Nephron (organoid): Measurements from ENCODE around the gene GRB7.

Experiments
- H3K27ac Mint-ChIP-seq, 3 experiments: 2 replicates each; pipeline ENCODE4 v1.8.0; 2020; ENCODE audit warnings: mixed read lengths in 3 of 3, mild to moderate bottlenecking in 2 of 3, moderate library complexity in 1 of 3
- H3K27me3 Mint-ChIP-seq: 2 replicates; pipeline ENCODE4 v1.8.0; 2021; ENCODE audit warnings: low read depth, mild to moderate bottlenecking, moderate library complexity, mixed read lengths
- H3K36me3 Mint-ChIP-seq: 2 replicates; pipeline ENCODE4 v1.8.0; 2020; ENCODE audit warnings: low read depth, mixed read lengths
- H3K4me1 Mint-ChIP-seq: 2 replicates; pipeline ENCODE4 v1.8.0; 2020; ENCODE audit warnings: mixed read lengths
- H3K4me3 Mint-ChIP-seq, 3 experiments: 2 replicates each; pipeline ENCODE4 v1.8.0; 2020; ENCODE audit warnings: mild to moderate bottlenecking in 3 of 3, mixed read lengths in 3 of 3, moderate library complexity in 2 of 3
- H3K9me3 Mint-ChIP-seq: 2 replicates; pipeline ENCODE4 v1.8.0; 2020; ENCODE audit warnings: mixed read lengths
- CTCF ChIP-seq, 3 experiments: fragments of 200-600 bp; sonication (generic); IDR thresholded peaks; one replicate each; pipeline ENCODE4 v1.5.0; 2021; ENCODE audit warnings: antibody characterized with exemption in 3 of 3; ENCODE audit not compliant: unreplicated experiment in 3 of 3

The GRB7 gene

GRCh38 chr17:39737760-39738567, at the start of gene GRB7:
Gene GRB7 (plus strand): TSS chr17:39737938. CDS start chr17:39742302, 4,364 bp downstream.
- Mint-ChIP-seq H3K27ac (peak within 1 kb of the TSS; percentile 85 to 93 (median 87)), H3K9me3 (no peaks in the 10 kb centered on the region), H3K4me3 (peak within 1 kb of the TSS; percentile 77 to 88 (median 84)), H3K27me3 (peaks cover 68% of the 10 kb centered on the region), H3K4me1 (peaks cover 20% of the 10 kb centered on the region), H3K36me3 (no peaks in the 10 kb centered on the region)
- TF ChIP-seq CTCF (IDR thresholded peaks at IDR 0.05; ENCODE audit: unreplicated experiment in 3 of 3), result no peak

GRCh38 chr17:39688475-39688835, 49.3 kb upstream of the GRB7 start:
- Mint-ChIP-seq H3K27ac (peak overlapping the region; percentile 95 to 99 (median 97)), H3K36me3 (peaks cover 19% of the 10 kb centered on the region), H3K27me3 (peaks cover 3% of the 10 kb centered on the region), H3K4me3 (peak overlapping the region; percentile 89 to 97 (median 97)), H3K9me3 (no peaks in the 10 kb centered on the region), H3K4me1 (peaks cover 22% of the 10 kb centered on the region)
- no peak for TF ChIP-seq CTCF (IDR thresholded peaks at IDR 0.05; ENCODE audit: unreplicated experiment in 3 of 3)

GRCh38 chr17:39688945-39689344, 48.8 kb upstream of the GRB7 start:
- H3K27me3 Mint-ChIP-seq, result peaks cover 3% of the 10 kb centered on the region
- H3K36me3 Mint-ChIP-seq, result peaks cover 19% of the 10 kb centered on the region
- TF ChIP-seq CTCF (IDR thresholded peaks at IDR 0.05; ENCODE audit: unreplicated experiment in 3 of 3), result no peak
- H3K4me3 Mint-ChIP-seq, result peak overlapping the region; percentile 89 to 97 (median 97)
- no peaks in the 10 kb centered on the region for H3K9me3 Mint-ChIP-seq
- peak overlapping the region; percentile 95 to 99 (median 97) for H3K27ac Mint-ChIP-seq
- H3K4me1 Mint-ChIP-seq, result peaks cover 22% of the 10 kb centered on the region

- no peaks in the 10 kb centered on the region for H3K4me1 Mint-ChIP-seq
- H3K27me3 Mint-ChIP-seq, result peaks cover 9% of the 10 kb centered on the region
- TF ChIP-seq CTCF (IDR thresholded peaks at IDR 0.05; ENCODE audit: unreplicated experiment in 3 of 3), result no peak
- no peaks in the 10 kb centered on the region for H3K36me3 Mint-ChIP-seq
- peak overlapping the region; percentile 72 to 100 (median 97) for H3K27ac Mint-ChIP-seq
- peak overlapping the region in 2 of 3 experiments; percentile 16 to 45 for H3K4me3 Mint-ChIP-seq
- H3K9me3 Mint-ChIP-seq, result no peaks in the 10 kb centered on the region
Measured at GRCh38 chr17:39694593-39694992, 43.1 kb upstream of the GRB7 start.

GRCh38 chr17:39695089-39695474, 42.7 kb upstream of the GRB7 start:
- H3K4me1 Mint-ChIP-seq, result no peaks in the 10 kb centered on the region
- peaks cover 9% of the 10 kb centered on the region for H3K27me3 Mint-ChIP-seq
- TF ChIP-seq CTCF (IDR thresholded peaks at IDR 0.05; ENCODE audit: unreplicated experiment in 3 of 3), result no peak
- peak overlapping the region; percentile 97 to 100 (median 97) for H3K27ac Mint-ChIP-seq
- no peaks in the 10 kb centered on the region for H3K9me3 Mint-ChIP-seq
- no peaks in the 10 kb centered on the region for H3K36me3 Mint-ChIP-seq
- peak overlapping the region in 2 of 3 experiments; percentile 45 to 56 for H3K4me3 Mint-ChIP-seq

- peaks cover 7% of the 10 kb centered on the region for H3K4me1 Mint-ChIP-seq
- H3K4me3 Mint-ChIP-seq, result peak overlapping the region in 1 of 3 experiments; percentile 11
- no peak for TF ChIP-seq CTCF (IDR thresholded peaks at IDR 0.05; ENCODE audit: unreplicated experiment in 3 of 3)
- H3K27ac Mint-ChIP-seq, result peak overlapping the region; percentile 54 to 100 (median 97)
- H3K36me3 Mint-ChIP-seq, result no peaks in the 10 kb centered on the region
- peaks cover 9% of the 10 kb centered on the region for H3K27me3 Mint-ChIP-seq
- no peaks in the 10 kb centered on the region for H3K9me3 Mint-ChIP-seq
Measured at GRCh38 chr17:39696731-39697130, 41.0 kb upstream of the GRB7 start.
